Suprapubic skin (tissue), 4 donors: ENCODE results near the gene MCTP1. TPM values are rescaled to one million over a fixed set of nuclear protein-coding genes. Genes with fewer than 3 reads are reported as not detected.

ENCODE experiments used
- DNase-seq, 2 donors: peaks; one replicate each; pipeline ENCODE4 v3.0.0-alpha.2; 2019; ENCODE audit warnings: low spot score in 2 of 2
- H3K27ac ChIP-seq: fragments of 200-600 bp; sonication (generic); one replicate; pipeline ENCODE4 v1.5.1; 2019
- H3K27me3 ChIP-seq: fragments of 200-600 bp; sonication (generic); one replicate; pipeline ENCODE4 v1.5.1; 2019
- H3K36me3 ChIP-seq: fragments of 200-600 bp; sonication (generic); one replicate; pipeline ENCODE4 v1.5.1; 2019
- H3K4me1 ChIP-seq: fragments of 200-600 bp; sonication (generic); one replicate; pipeline ENCODE4 v1.5.1; 2019
- H3K4me3 ChIP-seq: fragments of 200-600 bp; sonication (generic); one replicate; pipeline ENCODE4 v1.5.1; 2019; ENCODE audit warnings: mild to moderate bottlenecking
- H3K9me3 ChIP-seq: fragments of 200-600 bp; sonication (generic); one replicate; pipeline ENCODE4 v1.5.1; 2019
- CTCF ChIP-seq, 2 donors: fragments of 200-600 bp in 1 of 2; fragments of 450-650 bp in 1 of 2; sonication (generic) in 1 of 2; IDR thresholded peaks; one replicate each; pipeline ENCODE4 v1.5.1; 2016 to 2019; ENCODE audit warnings: antibody characterized with exemption in 2 of 2, mild to moderate bottlenecking in 1 of 2, moderate library complexity in 1 of 2
- EP300 ChIP-seq: sonication (generic); formaldehyde crosslinking; IDR thresholded peaks from one replicate; pipeline ENCODE4 v1.6.1; 2017; ENCODE audit warnings: antibody characterized with exemption
- POLR2A ChIP-seq, 2 donors: fragments of 450-650 bp; IDR thresholded peaks; one replicate each; pipeline ENCODE4 v1.6.1; 2017; ENCODE audit warnings: antibody characterized with exemption in 2 of 2, mild to moderate bottlenecking in 2 of 2, moderate library complexity in 2 of 2
- POLR2AphosphoS5 ChIP-seq, 3 donors: sonication (generic); formaldehyde crosslinking; IDR thresholded peaks; one replicate each; pipeline ENCODE4 v1.6.1; 2017; ENCODE audit warnings: antibody characterized with exemption in 3 of 3
- WGBS: methylation state at CpG from one replicate; pipeline ENCODE4 v1.1.5; 2018; 5-methylcytosine and 5-hydroxymethylcytosine counted together
- total RNA-seq, 4 donors: library from RNA; depleted of rRNA; stranded (reverse); fragments of >200 nt; gene quantifications; one replicate each; pipeline ENCODE4 v1.1.0, GENCODE V29; 2016

The MCTP1 gene
- total RNA-seq, 4 donors from 2014 or later, result 5.0 to 19.1 (median 10.6) TPM

- Histone ChIP-seq H3K4me1 (peaks cover 4% of the 10 kb centered on the region), H3K4me3 (no peak overlapping the region), H3K27ac (no peak overlapping the region), H3K27me3 (no peaks in the 10 kb centered on the region), H3K36me3 (peaks cover 12% of the 10 kb centered on the region), H3K9me3 (no peaks in the 10 kb centered on the region)
- no peak for TF ChIP-seq POLR2A (IDR thresholded peaks at IDR 0.05)
- no peak for TF ChIP-seq CTCF (IDR thresholded peaks at IDR 0.05)
- no peak for TF ChIP-seq EP300
- TF ChIP-seq POLR2AphosphoS5 (IDR thresholded peaks at IDR 0.05), result no peak
- no peak for DNase-seq
- WGBS, result 71% methylated on average over 2 of the region's 2 CpGs
These were observed 594.1 kb downstream of the MCTP1 start for GRCh38 chr5:94690778-94691177.

GRCh38 chr5:94689908-94690307, 595.0 kb downstream of the MCTP1 start:
- no peak for TF ChIP-seq POLR2A (IDR thresholded peaks at IDR 0.05)
- no peak for TF ChIP-seq CTCF (IDR thresholded peaks at IDR 0.05)
- TF ChIP-seq EP300, result no peak
- TF ChIP-seq POLR2AphosphoS5 (IDR thresholded peaks at IDR 0.05), result no peak
- no peak overlapping the region for H3K27ac ChIP-seq
- H3K9me3 ChIP-seq, result no peaks in the 10 kb centered on the region
- no peaks in the 10 kb centered on the region for H3K27me3 ChIP-seq
- H3K36me3 ChIP-seq, result peaks cover 9% of the 10 kb centered on the region
- H3K4me3 ChIP-seq, result no peak overlapping the region
- no peak for DNase-seq
- peaks cover 4% of the 10 kb centered on the region for H3K4me1 ChIP-seq

GRCh38 chr5:94682814-94683520, 601.9 kb downstream of the MCTP1 start:
- Histone ChIP-seq H3K4me3 (no peak overlapping the region), H3K4me1 (no peaks in the 10 kb centered on the region), H3K9me3 (no peaks in the 10 kb centered on the region), H3K27me3 (no peaks in the 10 kb centered on the region), H3K36me3 (peaks cover 9% of the 10 kb centered on the region), H3K27ac (no peak overlapping the region)
- DNase-seq, result no peak
- WGBS, result 81% methylated on average over 5 of the region's 5 CpGs
- TF ChIP-seq EP300 (no peak), CTCF (IDR thresholded peaks at IDR 0.05) (no peak), POLR2AphosphoS5 (IDR thresholded peaks at IDR 0.05) (no peak), POLR2A (IDR thresholded peaks at IDR 0.05) (no peak)

GRCh38 chr5:94675965-94676618, 608.8 kb downstream of the MCTP1 start:
- WGBS, result 98% methylated on average over 4 of the region's 4 CpGs
- H3K9me3 ChIP-seq, result no peaks in the 10 kb centered on the region
- TF ChIP-seq POLR2AphosphoS5 (IDR thresholded peaks at IDR 0.05), result no peak
- no peak for TF ChIP-seq CTCF (IDR thresholded peaks at IDR 0.05)
- no peak overlapping the region for H3K27ac ChIP-seq
- H3K36me3 ChIP-seq, result peaks cover 4% of the 10 kb centered on the region
- no peak for DNase-seq
- no peaks in the 10 kb centered on the region for H3K27me3 ChIP-seq
- H3K4me1 ChIP-seq, result no peaks in the 10 kb centered on the region
- H3K4me3 ChIP-seq, result no peak overlapping the region

GRCh38 chr5:94674490-94675382, 610.2 kb downstream of the MCTP1 start:
- no peak overlapping the region for H3K4me3 ChIP-seq
- no peak overlapping the region for H3K27ac ChIP-seq
- no peaks in the 10 kb centered on the region for H3K4me1 ChIP-seq
- TF ChIP-seq EP300 (no peak), POLR2A (IDR thresholded peaks at IDR 0.05) (no peak), CTCF (IDR thresholded peaks at IDR 0.05) (no peak), POLR2AphosphoS5 (IDR thresholded peaks at IDR 0.05) (no peak)
- peaks cover 4% of the 10 kb centered on the region for H3K36me3 ChIP-seq
- 57% methylated on average over 1 of the region's 1 CpG for WGBS
- H3K9me3 ChIP-seq, result no peaks in the 10 kb centered on the region
- H3K27me3 ChIP-seq, result no peaks in the 10 kb centered on the region
- no peak for DNase-seq
